ENCODE data around the gene CLCN7.

The CLCN7 gene

DNA sequence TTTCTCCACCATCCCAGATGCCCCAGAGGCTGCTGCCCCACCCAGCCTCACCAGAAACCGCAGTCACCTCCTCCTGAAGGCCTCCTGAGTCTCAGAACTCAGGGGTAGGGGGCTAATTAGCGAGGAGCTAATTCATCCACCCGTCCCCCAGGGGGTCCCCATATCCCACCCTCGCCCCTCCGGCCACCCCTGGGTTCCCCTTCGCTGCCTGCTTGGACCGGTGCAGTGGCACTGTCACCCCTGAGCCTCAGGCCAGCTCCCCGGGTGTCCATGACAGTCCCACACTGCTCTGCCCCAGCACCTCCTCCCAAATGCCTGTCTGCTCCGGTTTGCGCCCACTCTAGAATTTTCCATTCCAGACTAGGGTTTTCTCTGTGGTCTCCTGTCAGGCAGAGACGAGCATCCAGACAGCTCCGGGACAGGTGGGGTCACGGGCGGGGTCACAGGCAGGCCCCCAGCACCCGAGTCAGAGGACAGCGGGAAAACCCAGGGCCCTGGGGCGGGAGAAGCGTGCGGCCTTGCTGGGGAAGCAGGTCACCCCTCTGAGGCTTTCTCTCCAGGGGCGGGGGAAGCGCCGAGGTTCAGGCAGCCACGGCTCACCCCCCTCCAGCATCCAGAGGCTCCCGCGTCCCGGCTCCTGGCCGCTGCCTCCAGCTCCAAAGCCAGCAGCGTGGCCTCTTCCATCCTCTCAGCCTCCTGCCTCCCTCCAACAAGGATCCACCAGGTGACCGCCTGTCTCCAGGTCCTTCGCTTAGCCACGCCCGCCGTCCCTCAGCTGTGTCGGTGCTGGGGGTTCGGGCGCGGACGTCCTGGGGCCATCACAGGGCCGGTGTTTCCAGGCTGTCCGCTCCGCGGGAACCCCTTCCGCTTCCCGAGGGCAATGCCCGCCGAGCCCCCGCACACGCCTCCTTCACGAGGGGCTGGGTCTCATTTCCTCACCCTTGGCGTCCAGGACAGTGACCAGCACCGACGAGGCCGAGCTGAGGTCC, 47.1 kb downstream of the CLCN7 start:
- DNase-seq: peak in 1 of 3 experiments; percentile 28

GRCh38 chr16:1426734-1427471, 47.9 kb downstream of the CLCN7 start:
- DNase-seq: peak; percentile 38 to 94 (median 65)

DNA sequence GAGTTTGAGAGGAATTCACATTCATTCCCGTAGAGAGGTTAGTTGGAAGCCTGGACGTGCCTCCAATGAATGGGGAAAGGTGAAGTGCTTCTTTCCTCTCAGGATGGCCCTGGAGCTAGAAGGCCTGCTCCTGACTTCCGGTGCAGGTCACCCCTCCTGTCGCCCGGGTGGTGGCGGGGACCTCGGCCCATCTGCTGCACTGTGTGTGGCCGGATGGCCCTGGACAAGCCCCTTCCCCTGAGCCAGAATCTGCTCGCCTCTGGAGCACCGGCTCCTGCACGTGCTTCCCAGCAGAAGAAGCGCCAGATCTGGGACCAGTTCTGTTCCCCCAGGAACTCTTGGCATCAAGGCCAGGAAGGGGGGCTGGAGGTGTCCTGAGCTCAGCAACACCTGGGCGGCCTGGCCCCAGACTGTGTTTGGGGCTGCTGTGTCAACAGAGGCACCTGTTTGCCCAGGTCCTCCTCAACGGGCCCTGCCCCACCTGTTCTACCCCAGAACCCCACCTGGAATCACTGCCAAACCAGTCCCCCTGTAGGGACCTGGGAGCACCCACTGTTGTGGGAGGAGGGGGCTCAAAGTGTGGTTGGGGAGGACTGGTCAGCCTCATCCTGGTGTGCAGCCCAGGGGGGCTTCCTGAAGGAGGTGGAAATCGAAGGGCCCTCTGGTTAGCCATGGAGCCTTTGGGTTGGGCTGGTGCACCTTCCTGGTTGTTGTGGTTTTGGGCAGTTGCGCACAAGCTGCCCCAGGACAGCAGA, 49.0 kb downstream of the CLCN7 start:
- DNase-seq: no peak

GRCh38 chr16:1424028-1424427, 50.8 kb downstream of the CLCN7 start:
- DNase-seq: peak in 1 of 3 experiments; percentile 47

GRCh38 chr16:1422076-1422475, 52.8 kb downstream of the CLCN7 start:
- no peak for DNase-seq

DNA sequence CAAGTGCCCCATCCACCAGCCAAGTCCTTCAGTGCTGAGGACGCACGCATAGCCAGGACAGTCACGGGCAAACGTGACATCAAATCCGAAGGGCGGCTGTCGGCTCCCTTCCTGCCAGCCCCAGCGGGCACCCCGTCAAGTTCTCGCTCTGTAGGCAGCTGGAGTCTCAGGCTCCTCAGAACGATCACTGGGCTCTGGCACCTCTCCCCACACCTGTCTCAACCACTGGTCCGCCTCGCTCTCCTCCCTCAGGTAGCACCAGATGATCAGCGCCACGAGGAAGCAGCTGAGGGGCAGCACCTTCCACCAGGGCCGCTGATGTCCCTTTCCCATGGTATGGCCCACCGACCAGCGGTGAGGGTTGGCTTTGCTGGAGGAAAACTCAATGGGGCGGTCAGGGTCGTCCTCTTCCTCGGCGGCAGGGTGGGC, 54.7 kb downstream of the CLCN7 start:
- DNase-seq: no peak

DNA sequence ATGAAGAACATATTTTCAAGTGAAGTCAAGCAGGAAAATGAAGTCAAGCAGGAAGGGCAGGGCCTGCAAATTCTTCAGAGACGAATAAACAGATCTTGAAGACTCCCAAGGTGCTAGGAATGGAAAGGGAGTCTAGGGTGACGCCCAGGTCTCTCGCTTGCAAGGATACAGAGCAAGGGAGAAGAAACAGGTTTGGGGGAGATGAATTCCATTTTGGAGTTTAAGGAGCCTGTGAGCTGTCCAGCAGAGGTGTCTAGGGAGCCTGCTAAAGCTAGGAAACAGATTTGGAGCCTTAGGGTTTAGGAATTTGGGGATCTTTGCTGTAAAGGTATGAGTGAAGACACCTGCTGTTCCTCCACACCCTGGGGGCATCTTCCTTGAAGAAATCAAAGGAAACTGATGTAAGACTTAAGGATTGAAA, 58.3 kb downstream of the CLCN7 start:
- no peak for DNase-seq

DNA sequence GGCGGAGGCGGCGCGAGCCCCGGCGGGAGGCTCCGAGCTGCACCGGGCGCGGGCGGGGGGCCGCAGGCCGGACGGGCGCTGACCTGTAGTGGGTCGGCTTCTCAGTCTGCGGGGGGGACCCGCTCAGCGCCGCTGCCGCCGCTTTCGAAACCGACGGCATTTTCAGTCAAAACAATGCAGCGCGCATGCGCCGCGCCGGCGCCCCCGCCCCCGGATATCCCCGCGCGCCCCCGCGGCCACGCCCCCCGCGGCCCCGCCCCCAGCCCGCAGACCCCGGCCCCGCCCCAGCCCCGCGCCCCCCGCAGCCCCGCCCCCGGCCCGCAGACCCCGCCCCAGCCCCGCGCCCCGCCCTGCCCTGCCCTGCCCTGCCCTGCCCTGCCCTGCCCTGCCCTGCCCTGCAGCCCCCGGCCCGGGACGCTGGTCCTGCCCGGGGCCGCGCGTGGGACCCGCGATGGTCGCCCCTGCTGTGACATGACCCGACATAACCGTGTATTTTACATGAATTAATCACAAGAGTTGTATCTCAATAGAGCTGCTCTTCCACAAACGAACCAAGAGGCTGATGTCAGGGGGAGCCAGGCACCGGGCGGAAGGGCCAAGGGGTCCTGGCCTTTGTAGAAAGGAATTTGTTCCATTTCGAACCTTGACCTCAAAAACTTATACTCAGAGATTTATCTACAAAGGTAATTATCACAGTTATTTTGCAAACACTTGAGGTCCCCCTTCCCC, 60.1 kb downstream of the CLCN7 start, which contains the start of gene UNKL:
Gene UNKL, minus strand, starts transcription at position 173 of the 729 bp plus-strand sequence. Its CDS starts 13 bp downstream, at position 160.
- peak; percentile 41 to 78 (median 63) for DNase-seq

DNA sequence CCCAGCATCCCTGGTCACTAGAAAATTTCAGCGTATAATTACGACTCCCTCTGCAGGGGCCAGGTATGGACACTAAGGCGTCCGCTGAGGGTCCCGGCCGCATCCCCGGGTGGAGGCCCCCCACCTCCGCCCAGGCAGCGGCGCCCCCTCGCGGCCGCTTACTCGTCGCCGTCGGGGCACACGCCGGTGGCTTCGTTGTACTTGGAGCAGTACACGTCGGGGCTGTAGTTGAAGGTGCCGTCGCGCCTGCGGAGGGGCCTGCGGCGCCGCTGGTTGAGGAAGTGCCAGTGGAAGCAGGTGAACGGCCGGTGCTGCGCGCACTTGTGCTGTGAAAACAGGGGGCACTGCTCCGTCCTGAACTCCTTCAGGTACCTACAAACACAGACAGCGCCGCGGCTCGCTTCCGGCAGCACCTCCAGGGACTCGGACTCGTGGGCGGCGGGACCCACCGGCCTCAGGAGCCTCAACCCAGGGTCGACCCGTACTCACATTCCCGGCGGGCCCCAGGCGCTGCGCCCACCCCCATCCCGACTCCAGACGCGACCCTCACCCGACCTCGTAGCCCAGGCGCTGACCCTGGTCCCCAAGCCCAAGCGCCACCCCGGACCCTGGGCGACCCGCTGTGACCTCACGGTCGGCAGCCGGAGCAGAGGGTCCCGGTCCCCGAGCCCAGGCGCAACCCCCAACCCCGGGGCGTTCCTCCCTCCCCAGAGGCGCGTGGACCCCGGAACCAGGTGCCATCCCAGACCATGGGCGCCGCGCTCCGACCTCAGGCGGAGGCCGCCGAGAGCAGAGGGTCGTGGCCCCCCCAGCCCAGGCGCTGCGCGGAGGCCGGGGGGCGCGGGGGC, 60.9 kb downstream of the CLCN7 start:
- DNase-seq: peak; percentile 56 to 69 (median 62)

DNA sequence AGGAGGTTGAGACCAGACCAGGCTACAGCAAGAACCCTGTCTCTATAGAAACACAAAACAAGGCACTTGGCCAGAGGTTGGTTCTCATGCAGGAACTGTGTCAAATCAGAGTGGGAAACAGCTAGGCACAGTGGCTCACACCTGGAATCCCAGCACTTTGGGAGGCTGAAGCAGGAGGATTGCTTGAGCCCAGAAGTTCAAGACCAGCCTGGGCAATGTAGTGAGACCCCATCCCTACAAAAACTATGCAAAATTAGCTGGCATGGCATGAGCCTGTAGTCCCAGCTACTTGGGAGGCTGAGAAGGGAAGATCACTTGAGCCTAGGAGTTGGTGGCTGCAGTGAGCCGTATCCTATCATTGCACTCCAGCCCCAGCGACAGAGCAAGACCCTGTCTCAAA, 62.0 kb downstream of the CLCN7 start:
- no peak for DNase-seq

DNA sequence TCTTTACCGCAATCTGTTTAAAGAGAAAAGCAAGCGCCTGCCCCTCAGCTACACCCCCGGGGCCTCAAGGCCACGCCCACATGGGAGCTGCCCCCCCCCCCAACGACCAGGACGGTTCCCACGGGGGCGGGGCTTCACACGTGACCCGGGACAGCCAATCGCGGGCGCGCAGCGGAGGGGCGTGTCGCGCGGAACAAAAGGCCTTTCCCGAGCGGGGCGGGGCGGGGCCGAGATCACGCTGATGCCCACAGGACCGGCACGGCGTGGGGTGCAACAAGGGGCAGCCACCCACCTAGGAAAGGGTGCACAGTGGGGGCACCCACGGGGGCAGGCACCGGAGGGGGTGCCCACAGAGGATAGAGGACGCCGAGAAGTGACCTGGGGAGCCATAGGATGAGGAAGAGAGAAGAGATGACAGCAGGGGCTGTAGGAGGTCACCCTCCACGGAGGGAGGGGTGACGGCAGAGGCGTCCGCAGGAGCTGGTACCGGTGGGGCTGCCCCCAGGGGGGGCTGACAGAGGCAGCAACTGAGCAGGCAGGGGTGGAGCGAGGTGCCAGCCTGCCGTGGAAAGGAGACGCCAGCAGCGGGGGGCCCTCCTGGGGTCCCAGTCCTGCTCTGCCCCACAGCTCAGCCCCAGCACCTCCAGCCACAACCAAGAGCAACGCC, 66.5 kb downstream of the CLCN7 start:
- peak; percentile 85 to 98 (median 89) for DNase-seq

DNA sequence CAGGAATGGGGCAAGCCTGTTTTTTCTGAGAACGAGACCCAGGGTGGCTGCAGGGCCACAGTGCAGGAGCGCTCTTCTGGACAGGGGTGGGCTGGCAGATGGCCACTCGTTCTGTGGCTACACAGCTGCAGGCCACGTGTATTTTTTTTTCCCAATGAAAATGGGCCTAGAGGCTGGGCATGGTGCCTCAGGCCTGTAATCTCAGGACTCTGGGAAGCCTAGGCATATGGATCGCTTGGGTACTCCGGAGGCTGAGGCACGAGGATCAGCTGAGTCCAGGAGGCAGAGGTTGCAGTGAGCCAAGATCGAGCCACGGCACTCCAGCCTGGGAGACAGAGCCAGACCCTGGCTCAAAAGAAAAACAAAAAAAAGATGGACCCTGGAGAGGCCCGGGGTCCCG, 67.1 kb downstream of the CLCN7 start:
- no peak for DNase-seq

DNA sequence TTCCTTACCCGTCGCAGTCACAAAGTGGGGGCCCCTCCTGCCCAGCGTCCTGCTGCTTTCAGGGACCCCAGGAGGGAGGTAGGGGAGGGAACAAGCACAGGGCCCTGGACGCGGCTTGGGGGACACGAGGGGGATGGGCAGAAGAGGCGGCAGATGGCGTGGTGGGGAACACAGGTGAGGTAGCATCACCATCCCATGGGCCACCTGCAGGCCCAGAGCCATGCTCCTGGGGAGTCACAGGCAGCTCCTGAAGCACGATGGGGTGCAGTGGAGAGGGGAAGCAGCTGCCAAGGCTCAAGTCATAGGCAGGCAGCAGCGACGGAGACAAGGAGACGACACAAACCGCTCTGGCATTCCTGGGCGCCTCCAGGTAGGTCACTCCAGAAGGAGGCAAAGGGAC, 71.1 kb downstream of the CLCN7 start:
- DNase-seq: no peak

- DNase-seq: no peak
Observed at GRCh38 chr16:1403036-1403435, 71.8 kb downstream of the CLCN7 start.

DNA sequence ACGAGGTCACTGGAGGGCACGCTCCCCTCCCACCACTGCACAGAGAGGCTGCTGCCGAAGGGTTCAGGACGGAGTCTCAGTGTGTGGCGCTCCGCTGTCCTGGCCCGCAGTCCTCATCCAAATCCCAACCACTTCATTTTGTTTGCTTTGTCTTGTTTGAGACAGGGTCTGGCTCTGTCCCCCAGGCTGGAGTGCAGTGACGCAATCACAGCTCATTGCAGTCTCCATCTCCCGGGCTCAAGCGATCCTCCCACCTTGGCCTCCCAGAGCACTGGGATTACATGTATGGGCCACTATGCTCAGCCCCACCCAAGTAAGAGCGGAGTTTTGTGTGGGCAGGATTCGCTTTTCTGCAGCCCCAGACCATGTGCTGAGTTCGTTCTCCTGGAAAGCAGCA, 73.1 kb downstream of the CLCN7 start:
- DNase-seq: no peak

DNA sequence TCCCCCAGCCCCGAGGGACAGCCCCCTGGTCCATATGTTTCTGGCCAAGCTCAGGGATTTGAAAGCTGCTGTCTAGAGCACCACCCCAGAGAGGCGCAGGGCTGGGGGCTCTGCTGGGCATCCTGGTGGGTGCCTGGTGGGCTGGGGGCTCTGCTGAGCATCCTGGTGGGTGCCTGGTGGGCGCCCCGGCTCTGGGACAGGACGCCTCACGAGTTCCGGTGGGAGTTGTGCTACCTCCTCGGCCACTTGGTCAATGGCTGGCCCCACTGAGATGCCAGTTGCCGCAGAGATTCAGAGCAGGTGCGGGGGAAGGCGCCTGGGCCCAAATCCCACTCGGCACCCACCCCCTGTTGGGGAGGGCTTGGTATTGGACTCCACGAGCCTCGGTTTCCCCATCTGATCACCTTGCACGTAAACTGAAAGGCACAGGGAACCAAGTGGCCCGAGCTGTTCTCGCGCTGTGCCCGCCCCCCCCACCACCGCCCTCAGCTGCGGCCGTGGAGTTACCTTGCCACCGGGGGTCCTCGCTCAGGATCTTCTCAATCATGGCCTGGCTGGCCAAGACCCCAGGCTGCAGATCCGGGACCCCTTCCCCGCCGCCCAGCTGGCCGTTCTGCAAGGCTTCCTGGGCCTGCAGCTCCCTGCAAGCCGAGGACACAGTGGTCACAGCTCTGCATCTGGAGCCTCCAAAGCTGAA, 73.6 kb downstream of the CLCN7 start:
- no peak for DNase-seq

- no peak for DNase-seq
Observed at GRCh38 chr16:1398826-1399581, 75.8 kb downstream of the CLCN7 start.

- DNase-seq: no peak
Observed at GRCh38 chr16:1398351-1398750, 76.5 kb downstream of the CLCN7 start.

DNA sequence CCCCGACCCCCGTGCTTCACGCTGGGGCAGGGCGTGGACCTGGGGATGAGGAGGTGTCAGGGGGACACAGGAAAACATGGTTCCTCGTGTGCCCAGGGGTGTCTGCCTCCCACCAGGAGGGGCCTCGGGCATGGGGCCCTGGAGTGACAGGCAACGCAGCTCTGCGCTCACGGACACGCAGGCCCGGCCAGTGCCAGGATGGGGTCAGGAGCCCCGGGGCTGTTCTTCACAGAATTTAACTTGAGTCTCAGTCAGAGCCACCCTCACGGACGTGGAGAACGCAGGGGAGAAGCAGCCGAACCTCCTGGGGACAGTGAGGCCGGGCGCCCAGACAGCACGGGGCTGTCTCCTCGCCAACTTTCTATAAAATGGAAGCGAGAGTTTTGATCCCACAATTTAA, 77.0 kb downstream of the CLCN7 start:
- no peak for DNase-seq

All from NCI-H1417 (cell line).